Measurements from ENCODE around the gene ATP9A.
"Not testable (repeated sequence)": the region's sequence is repeated elsewhere in the genome, so short reads cannot be mapped to it uniquely, and the experiment has no call there.

ATP9A gene

DNA sequence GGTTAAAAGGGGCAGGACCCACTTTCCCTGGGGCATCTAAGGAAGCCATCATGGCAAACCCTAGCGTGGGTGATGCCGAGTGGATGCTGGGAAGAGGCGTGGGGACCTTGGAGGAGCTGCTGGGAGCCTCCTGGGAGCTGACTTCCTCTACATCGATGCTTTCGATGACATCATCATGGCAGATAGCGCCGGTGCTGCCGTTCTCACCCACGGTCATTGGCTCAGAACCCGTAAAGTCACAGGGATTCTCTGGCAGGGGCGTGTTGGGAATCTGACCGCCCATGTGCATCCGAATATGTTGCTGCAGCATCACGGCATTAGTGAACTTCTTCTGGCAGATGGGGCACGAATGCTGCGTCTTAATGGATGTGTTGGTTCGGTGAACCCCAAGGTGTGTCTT is 22.1 kb upstream of the ATP9A start:
- no peak for DNase-seq

DNA sequence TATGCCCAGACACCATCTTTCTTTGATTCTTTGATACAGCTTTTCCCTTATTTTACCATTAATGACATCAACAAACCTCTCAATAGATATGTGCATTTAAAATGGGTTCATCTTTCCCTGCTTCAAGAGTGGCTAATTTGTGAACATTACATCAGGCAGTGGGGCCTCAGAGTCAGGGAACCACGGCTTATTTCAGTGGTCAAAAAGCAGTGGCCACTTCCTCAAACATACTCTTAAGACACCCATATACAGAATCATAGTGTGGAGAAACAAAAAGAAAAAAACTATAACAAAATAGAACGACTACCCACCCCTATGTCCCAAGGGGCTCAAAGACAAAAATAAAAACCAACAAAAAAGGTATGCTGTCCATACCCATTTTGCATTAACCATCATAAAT is 21.2 kb upstream of the ATP9A start:
- DNase-seq = no peak

DNA sequence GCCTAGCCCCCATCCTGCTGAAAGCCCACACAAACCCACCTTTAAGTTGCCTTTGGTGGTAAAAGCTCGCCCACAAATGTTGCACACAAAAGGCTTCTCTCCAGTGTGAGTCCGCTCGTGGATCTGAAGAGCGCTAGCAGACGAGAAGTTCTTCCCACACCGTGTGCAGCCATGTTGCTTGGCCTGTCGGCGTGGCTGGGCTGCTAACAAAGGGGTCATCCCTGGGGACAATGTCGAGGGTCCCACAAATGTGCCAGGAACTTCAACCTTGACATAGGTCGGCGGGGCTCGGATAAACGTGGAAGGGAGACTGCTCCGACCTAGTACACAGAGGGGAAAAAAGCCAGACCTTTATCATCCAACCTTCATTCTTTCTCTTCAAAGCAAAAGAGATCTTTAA is 20.6 kb upstream of the ATP9A start:
- no peak for DNase-seq

DNA sequence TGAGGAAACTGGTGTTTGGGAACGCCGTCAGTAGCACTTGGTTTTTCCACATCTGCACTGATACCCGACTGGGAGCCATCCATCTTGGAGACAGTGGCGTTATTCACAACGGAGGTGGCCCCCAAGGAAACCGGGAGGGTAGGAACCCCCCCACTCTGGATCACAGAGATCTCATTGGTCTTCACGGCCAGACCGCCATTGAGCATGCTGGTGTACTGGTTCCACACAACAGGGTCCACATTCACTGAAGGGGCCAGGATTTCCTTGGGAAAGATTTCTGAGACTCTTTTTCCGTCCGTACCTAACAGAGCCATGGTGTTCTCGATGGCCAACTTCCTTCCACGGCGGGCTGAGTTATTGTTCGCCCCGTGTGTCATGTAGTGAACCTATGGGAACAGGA is 16.1 kb upstream of the ATP9A start:
- DNase-seq = no peak

DNA sequence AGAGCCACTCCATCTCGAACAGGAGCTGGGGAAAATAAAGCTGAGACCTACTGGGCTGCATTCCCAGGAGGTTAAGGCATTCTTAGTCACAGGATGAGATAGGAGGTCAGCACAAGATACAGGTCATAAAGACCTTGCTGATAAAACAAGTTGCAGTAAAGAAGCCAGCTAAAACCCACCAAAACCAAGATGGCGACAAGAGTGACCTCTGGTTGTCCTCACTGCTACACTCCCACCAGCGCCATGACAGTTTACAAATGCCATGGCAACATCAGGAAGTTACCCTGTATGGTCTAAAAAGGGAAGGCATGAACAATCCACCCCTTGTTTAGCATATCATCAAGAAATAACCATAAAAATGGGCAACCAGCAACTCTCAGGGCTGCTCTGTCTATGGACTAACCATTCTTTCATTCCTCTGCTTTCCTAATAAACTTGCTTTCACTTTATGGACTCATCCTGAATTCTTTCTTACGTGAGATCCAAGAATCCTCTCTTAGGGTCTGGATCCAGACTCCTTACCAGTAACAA is 10.1 kb upstream of the ATP9A start:
- DNase-seq = not testable (repeated sequence)

DNA sequence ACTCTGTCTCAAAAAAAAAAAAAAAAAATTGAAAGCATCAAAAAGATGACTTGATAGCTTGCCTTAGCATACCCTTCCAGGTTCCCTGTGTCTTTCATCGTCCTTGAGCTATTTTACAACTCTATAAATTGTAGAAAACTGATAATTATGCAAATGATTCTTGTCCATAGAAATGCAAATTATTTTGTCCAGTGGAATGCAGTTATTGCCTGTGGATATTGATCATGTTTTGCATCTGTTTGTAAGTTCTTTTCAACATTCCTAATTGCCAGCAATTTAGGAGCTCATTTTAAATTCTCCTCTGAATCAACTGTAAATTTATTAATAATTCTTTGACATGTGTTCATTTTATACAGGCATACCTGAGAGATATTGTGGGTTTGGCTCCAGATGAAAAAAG is 7.1 kb upstream of the ATP9A start:
- no peak for DNase-seq

DNA sequence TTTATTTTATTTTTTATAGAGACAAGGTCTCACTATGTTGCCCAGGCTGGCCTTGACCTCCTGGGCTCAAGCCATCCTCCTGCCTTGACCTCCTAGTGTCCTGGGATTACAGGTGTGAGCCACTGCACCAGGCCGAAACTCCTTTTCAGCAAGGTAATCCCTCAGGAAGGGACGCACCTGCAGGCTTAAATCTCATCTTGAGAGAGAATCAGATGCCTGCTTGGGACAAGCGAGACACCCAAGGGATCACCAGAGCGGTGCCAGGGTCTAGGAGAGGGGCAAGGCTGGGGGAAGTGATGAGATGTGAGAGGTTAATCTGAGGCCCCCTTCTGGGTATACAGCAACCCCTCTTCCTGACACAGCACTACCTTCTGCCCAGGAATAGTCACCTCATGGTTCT is 4.0 kb upstream of the ATP9A start:
- no peak for DNase-seq

DNA sequence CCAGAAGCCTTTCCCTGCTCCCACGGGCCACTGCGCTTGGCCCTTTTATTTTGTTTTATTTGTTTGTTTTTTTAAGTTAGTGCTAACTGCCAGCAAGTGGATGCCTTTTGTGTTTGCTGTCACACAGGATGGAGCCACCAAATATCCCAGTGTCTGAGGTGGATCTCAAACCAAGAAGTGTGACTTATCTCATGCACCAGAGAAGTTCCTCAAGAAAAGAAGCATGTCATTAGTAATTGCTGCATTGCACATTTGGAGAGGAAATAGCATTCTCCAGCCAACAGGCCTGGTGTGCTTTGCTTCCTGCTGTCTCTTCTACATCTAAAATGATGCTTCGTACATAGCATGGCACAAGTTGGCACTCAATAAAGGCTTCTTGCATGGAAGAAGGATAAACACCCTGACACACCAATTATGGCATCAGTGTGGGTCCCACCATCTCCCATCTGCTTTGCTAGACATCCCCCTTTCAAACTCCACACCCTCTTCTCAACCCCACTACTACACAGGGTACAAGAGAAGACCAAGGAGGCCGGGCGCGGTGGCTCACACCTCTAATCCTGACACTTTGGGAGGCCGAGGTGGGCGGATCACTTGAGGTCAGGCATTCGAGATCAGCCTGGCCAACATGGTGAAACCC is 1.9 kb upstream of the ATP9A start:
- DNase-seq = no peak

DNA sequence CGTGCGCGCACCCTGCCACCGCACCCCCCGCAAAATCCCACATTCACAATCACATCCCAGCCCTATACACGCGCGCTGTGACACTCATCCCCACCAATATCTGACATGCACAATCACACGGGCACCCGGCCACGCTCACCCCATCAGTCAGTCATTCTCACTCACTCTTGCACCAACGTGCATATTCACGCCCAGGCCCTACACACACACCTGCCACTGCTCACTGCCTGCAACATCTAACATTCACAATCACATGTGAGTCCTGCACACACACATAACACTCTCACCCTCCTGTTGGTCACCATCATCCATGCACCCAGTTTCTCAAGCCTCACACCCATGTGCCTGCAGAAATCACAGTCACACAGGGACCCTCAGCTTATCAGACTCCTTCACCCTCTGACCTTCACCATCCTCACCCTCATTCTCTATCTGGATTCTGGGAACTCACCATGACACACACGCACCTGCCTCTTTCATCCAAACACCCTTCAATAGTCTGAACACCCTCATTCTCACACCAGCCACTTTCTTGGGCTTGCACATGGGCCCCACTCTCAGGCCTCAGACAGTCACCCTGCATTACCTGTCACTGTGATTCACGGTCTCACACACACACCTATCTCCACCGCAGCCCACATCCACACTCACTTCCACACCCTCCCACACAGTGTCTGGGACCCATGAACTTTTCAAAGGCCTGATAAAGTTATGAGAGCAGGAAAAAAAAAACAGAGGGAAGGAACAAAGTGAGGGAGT is 748 bp upstream of the ATP9A start:
- no peak for DNase-seq

DNA sequence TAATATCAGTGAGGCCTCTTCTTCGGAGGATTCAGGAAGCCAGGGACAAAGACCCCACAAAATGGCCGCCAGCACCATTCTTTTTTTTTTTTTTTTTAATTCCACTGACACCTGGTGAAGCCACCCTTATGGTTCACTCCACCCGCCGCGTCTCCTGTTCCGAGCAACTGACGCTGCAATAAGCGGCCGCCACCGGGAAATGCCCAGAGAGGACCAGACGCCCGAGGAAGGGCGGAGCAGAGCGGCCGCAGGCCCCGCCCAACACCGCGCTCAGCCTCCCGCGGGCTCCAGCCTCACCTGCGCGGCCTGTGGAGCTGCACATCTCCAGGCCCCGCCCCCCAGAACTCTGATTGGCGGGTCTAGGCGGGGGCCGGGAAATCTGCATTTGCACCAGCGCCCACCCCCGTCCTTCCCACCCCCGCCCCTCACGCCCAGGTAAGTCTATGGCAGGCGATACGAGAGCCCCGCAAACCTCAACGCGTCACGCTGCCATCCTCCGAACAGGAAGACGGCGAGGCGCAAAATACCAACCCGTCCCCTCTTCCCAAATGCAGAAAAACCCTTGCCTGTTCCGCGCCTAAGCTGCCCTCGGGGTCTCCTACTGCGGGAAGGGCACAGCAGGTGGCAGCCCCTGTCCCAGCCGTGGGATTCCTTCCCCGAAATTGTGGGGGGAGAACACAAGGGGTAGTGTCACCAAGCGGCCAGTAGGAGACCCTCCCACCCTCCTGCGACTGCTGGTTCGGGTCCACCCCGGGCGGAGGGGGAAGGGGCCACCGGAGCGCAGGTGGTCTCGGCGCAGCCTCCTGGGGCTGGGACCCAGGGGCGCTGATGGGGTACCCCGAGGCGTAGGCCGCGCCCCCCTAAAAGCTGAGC is 960 bp downstream of the ATP9A start:
- peak; percentile 13 for DNase-seq

DNA sequence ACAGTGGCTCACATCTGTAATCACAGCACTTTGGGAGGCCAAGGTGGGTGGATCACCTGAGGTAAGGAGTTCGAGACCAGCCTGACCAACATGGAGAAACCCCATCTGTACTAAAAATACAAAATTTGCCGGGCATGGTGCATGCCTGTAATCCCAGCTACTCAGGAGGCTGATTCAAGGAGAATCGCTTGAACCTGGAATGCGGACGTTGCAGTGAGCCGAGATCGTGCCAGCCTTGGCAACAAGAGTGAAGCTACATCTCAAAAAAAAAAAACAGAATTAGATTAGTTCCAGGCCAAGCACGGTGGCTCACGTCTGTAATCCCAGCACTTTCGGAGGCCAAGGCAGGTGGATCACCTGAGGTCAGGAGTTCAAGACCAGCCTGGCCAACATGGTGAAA is 2.8 kb downstream of the ATP9A start:
- not testable (repeated sequence) for DNase-seq

DNA sequence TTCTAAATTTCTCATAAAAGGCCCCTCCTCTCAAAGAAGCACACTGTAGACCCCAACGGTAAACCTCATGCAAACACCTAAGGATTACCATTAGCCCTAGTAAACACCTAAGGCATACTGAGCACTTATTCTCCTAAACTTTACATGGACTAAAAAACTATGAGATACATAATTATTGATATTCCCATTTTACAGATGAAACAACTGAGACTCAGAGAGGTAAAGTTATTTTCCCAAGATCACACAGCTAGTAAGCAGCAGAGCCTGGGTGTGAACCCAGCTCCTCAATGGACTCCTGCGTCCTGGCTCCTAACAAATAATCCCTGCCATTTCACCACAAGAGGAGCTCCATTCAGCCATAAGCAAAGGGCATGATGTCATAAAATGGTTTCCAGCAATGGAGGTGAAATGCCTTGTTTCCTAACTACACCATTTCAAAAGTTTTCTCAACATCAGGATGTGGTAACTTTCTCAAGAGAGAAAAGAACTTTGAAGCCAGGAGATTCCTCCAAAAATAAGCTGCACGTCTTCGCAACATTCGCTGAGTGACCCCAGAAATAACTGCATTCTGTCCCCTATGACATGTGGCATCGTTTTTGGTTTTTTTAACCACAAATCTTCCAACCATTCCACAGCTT is 4.1 kb downstream of the ATP9A start:
- peak; percentile 28 for DNase-seq

DNA sequence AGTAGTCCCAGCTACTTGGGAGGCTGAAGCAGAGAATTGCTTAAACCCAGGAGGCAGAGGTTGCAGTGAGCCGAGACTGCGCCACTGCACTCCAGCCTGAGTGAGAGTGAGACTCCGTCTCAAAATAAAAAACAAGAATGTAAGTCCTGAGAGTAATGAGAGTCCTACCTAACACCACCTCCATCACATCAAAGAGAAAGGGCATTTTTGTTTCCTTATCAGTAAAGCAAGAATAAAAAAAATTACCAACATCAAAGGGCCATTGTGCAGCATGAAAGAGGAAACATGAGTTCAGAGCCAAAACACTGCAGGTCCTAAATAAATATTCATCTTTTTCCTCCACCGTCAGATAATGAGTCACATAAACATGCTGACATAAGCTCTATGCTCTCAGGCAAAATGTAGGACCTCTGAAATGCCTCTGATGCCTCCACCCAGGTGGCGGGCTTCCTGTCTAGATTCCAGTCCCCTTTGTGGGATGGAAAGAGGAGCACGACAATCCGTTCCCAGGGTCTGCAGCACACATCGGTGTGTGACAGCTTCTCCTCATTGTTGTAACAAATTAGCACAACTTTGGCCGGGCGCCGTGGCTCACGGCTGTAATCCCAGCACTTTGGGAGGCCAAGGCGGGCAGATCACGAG is 7.2 kb downstream of the ATP9A start:
- no peak for DNase-seq

DNA sequence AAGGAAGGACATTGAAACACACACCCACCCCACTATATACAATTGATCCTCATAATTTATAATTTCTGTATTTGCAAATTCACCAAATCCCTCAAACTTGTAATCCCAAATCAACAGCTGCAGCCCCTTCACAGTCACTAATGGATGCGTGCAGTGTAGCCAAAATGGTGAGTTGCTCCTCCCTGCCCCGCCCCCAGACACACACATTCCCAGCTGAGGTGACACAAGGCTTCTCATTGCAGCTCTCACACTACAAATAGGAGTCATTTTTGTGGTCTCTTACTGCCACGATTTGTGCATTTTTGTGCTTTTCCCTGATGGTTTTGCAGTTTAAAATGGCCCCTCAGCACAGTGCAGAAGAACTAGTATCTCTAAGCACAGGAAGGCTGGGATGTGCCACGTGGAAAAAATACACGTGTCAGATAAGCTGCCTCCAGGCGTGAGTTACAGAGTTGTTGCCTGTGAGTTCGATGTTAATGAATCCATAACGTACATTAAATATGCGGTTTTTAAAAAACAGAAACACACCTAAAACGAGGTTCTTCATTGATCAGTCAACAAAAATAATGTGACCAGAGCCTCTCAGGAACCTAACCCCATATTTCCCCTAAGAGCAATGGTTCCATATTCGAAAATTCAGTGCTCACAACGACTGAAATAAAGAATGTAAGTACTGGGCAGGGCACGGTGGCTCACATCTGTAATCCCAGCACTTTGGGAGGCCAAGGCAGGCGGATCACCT is 8.2 kb downstream of the ATP9A start:
- no peak for DNase-seq

DNA sequence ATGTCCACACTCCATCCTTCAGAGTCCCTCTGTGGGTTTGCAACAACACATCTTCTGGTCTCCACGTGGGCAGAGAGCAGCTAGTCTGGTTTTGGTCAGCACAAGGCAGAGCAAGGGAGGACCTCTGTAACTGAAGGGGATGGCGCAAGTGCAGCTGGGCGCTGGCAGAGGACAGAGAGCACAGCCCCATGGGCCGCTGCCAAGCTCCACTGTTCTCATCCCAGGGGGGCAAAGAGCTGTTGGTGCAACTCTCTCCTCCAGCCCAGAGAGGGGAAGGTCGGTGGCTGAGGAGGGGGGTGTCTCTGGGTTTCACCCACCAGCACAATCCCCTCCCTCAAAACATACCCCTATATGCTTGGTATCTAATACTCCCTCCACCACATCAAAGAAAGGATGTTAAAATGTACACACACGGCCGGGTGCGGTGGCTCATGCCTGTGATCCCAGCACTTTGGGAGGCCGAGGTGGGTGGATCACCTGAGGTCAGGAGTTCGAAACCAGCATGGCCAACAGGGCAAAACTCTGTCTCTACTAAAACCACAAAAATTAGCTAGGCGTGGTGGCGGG is 9.1 kb downstream of the ATP9A start:
- no peak for DNase-seq

DNA sequence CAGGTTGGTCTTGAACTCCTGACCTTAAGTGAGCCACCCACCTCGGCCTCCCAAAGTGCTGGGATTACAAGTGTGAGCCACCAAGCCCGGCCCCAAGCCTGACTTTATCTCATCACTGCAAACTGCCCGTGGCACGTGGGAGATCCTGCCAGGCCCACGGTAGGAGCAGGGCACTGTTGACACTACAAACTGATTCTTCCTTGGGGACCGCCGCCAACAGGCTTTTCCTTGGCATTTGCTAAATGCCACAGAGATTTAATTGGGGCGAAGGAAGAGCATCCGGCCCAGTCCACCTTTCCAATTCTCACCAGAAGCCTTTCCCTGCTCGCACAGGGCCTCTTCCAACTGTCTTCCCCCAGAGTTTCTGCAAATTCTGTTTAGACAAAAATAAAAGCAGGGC is 11.0 kb downstream of the ATP9A start:
- DNase-seq = no peak

DNA sequence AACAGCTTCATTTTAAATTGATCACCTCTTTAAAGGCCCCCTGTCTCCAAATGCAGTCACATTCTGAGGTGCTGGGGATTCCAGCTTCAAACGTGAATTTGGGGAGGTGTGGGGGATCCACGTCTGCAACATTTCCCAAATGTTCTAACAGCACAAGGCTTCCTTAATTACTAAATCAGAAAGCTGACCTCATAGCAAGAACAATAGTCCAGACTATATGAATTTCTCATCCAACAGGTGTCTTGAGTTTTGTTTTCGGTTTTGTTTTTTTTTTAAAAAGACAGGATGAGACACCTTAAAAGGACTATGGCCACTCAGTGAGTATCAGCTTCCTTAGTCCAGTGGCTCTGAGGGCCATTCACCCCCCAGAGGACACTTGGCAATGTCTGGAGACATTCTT is 11.5 kb downstream of the ATP9A start:
- DNase-seq = no peak

DNA sequence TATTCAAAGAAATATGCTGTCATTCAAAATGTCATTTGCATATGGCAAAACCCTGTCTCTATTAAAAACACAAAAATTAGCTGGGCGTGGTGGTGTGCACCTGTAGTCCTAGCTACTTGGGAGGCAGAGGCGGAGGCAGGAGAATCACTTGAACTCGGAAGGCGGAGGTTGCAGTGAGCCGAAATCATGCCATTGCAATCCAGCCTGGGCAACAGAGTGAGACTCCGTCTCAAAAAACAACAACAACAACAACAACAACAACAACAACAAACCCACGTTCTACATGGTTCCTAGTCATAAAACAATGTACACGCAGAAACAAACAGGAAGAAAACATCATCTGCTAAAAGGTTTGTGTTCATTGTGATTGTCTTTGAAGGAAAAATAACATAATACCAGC is 15.0 kb downstream of the ATP9A start:
- not testable (repeated sequence) for DNase-seq

DNA sequence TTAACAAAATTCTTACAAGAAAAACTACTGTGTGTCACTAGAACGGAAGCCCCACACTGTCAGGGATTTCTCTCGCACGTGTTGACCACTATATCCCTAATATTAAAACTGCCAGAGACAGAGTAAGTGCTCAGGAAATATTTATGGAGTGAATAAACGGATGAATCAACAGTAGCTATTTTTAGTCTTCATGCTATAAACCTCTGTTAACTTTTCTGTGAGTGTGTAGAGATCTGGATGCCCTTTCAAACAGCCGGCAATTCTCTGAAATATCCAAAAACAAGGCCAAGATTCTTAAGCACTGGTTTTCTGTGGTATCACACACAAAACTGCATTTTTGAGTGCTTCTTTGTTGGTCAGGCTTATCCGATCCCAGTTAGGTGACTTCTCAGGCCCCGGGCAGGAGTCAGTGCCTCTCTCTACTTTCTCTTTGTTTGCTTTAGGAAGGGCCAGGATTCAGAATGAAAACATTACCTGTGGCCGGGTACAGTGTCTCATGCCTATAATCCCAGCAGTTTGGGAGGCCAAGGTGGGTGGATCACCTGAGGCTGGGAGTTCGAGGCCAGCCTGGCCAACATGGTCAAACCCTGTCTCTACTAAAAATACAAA is 15.7 kb downstream of the ATP9A start:
- DNase-seq = no peak

DNA sequence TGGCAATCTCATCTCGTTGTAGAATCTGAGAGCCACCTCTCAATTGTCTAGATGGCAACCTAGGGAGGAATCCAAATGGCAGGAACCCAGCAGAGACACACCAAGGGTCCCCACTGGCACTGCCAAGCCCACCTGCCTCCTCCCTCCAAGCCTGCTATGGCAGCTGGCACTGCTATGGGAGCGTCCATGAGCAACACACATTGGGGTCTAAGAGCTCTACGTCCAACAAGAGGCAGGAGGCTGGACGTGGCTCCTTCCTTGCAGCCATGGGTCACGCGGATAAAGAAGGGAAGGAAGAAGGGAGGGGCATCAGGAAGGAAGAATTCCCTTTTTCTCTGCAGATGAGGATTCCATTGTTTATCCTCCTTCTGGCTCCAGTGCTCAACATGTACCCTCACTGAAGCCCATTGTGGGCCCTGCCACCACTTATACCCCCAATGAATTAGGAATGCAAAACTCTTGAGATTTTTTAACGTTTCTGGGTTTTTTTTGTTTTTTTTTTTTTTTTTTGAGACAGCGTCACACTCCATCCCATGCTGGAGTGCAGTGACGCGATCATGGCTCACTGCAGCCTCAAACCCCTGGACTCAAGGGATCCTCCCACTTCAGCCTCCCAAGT is 17.3 kb downstream of the ATP9A start:
- no peak for DNase-seq

Data from inflammatory macrophage treated with lipopolysaccharide for 4 hours (primary cell).